GM18861 (cell line): ENCODE results near the gene UTP25.
A peak's percentile ranks its signal among the peaks of the same experiment; 100 is the strongest.
"Not testable (repeated sequence)": the region's sequence is repeated elsewhere in the genome, so short reads cannot be mapped to it uniquely, and the experiment has no call there.

ENCODE experiments used
- ATAC-seq: cut with Tn5 transposase; IDR thresholded peaks from one replicate; pipeline ENCODE4 v1.9.1; 2021; ENCODE audit not compliant: unreplicated experiment

The UTP25 gene

GRCh38 chr1:209827384-209828262 is at the start of gene UTP25:
UTP25 (plus strand) TSS chr1:209827972; CDS start chr1:209828064, 92 bp downstream.
- peak; percentile 79 for ATAC-seq

DNA sequence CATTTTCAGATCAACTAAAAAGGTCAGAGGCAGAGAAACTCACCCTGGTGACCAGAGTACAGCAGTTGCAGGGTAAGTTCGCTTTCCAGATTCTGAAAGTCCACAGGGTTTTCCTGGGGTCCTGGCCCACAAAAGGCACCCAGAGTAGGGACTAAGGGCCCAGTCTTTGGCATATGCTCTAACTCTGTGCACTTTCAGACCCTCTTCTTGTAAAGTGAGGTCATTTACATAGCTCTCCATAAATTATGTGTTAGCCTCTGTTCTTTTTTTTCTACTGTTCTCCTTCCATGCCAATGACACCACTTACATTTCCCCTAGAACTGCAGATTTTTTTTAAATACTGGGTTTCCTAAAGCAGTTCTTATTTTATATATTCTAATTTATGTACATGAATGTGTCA is 49.7 kb upstream of the UTP25 start:
- no peak for ATAC-seq

- ATAC-seq = no peak
Observed at GRCh38 chr1:209780268-209780667, 47.5 kb upstream of the UTP25 start.

GRCh38 chr1:209783386-209783785 is 44.4 kb upstream of the UTP25 start:
- ATAC-seq = no peak

- peak; percentile 95 for ATAC-seq
Observed at GRCh38 chr1:209784265-209785169, 43.3 kb upstream of the UTP25 start, which contains the start of gene C1orf74. C1orf74 (minus strand) TSS chr1:209784559; CDS start chr1:209783634, 925 bp downstream.

GRCh38 chr1:209785592-209785991 is 42.2 kb upstream of the UTP25 start:
- no peak for ATAC-seq

GRCh38 chr1:209786146-209786545 is 41.6 kb upstream of the UTP25 start:
- ATAC-seq = no peak

DNA sequence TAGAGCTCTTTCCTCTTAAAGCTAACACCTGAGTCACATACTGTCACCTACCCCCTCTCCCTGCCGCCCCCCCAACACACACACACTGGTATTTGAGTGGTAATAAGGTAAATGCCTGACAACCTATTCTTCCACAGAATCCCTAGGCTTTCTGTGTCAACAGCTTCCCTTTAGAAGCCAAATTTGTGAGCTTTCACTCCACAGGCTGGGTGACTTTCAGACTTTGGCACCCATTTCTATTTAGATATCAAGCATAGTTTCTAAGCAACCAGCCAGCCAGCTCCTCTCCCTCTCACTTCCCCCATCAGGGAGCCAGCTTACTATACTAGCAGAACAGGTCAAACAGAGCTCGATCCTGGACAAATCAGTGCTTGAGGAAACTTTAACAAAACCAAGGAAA is 40.2 kb upstream of the UTP25 start:
- no peak for ATAC-seq

DNA sequence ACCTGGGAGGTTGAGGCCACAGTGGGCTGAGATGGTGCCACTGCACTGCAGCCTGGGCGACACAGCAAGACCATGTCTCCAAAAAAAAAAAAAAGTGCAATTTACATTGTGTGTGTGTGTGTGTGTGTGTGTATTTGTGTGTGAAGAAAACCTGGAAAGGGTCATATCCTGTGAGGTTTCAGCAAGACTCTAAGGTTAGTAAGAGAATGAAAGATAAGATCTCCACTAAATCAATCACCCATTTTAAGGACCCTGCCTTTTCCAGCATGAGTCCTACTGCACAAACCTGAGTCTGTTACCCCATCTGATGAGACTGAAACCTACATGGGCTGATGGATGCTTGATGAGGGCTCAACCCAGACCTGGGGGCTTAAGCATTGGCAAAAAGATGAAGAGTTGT is 38.5 kb upstream of the UTP25 start:
- no peak for ATAC-seq

DNA sequence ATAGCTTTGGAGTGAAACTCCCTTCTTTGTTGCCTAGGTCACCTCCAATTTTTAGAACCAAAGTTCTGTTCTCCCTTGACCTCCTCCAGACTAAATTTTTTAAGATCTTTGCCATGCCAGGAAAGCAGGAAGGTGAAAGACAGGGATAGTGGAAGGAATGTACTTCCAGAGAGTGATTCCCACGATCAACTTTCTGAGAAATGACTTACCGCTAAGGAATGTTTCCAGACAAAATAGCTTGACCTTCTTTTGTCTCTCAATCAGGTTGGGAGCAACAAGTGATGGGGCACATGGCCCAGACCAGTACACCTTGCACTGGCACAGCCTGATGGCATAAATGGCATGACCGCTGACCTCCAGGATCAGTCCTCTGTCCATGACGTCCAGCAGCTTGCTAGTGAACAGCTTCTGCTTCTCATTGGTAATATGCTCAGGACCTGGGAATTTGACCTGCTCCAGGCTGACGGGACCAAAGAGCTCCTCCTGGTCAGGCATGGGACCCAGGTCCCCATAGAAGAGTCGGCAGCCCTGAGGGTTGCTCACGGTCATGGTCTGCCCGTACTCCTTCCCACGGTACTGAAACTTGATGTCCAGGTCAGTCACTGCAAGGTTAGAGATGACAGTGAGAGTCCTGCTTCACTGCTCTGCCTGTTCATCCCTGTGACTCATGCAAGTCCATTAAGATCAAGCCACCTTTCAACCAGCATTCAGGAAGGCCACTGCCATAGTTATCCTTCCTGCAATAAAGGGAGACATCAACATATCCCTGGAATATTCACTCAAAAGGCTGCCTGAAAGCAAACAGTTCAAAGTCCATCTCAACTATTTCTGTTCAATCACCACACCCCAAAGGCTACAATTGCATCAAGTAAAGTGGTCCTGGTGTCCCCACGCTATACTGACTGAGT is 37.2 kb upstream of the UTP25 start:
- ATAC-seq = no peak

DNA sequence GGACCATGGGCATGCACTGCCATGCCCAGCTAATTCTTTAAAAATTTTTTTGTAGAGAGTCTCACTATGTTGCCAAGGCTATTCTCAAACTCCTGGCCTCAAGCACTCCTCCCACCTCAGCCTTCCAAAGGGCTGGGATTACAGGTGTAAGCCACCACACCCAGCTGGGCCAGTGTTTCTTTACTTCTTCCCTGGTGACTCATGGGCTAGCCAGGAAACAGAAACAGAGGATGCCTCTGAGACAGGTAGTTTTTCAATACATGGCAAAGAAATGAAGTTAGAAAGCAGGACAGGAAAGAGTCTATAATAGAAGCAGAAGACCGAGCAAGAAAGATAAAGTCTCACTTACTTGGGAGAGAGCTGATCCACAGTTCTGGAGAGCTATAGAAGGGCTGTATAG is 35.9 kb upstream of the UTP25 start:
- no peak for ATAC-seq

GRCh38 chr1:209793711-209794110 is 34.1 kb upstream of the UTP25 start:
- ATAC-seq = not testable (repeated sequence)

DNA sequence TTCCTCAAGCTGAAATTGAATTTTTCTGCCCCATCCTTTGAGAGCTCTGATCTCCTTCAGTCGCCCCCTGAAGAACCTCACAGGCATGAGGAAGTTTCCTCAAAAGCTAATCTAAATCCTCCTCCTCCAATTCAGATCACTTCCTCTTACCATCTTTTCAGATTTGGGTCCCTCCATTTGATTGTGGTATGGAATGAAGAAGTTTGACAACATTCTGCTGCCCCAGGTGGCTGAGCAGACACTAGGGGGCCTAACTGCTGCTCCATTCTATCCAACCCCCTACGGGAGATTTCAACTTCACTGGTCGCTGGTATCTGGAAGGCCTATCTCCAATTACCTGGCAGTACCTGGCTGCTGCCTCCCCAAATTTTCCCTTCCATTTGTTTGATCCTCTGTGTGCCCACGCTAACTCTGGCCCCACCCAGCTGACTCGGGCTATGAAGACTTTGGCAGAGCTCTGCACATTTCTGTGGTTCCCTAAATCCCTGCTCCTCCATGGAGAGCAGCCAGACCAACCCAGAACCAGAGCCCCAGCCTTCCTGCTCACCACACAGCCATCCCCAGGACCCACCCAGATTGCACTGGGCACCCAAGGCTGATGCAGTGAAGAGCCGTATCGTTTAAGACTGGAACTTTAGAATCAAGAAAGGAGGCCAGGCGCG is 29.7 kb upstream of the UTP25 start:
- no peak for ATAC-seq

DNA sequence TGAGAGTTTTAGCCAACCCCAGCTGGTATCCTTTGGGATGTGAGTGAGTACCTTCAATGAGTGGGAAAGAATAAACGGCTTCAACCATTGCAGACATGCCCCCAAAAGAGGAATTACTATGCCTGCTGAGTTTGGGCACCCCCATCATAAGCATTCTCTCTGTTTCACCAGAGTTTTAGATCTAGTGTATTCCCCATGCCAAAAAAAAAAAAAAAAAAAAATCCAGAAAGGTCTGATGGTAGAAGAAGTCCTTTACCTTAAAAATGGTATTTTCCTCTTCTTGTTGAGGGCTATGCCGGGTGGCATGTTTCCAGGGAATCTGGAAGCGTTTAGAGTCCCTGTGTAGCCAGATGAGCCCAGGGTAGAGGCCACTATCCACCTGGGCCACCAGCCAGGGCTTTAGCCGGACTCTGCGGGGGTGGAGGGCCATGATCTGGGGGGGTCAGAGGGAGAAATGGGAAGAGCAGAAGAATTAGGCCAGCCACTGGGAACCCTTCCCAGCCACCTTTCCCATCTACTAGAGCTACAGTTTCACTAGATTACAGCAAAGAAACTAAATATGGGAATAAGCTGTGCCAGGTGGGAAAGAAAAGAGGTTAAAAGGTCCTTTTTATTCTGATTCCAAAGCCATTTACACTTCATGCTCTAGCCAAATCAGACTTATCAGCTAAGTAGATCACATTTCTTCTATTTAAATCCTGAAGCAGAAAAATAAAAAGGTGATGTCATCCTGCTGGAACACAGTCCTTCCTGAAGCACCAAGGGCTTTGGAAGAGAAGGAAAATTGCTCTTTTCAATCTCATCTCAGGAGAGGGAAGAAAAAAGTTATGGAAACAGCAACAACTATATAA is 26.6 kb upstream of the UTP25 start:
- ATAC-seq = no peak

GRCh38 chr1:209802117-209802779 is 25.5 kb upstream of the UTP25 start:
- ATAC-seq = no peak

GRCh38 chr1:209802780-209803152 is 25.0 kb upstream of the UTP25 start:
- no peak for ATAC-seq

GRCh38 chr1:209803568-209803967 is 24.2 kb upstream of the UTP25 start:
- no peak for ATAC-seq

- no peak for ATAC-seq
Observed at GRCh38 chr1:209805341-209805781, 22.4 kb upstream of the UTP25 start.
